ENCODE data around the gene CRYBG2. TPM values are rescaled to one million over a fixed set of nuclear protein-coding genes. Genes with fewer than 3 reads are reported as not detected.
A peak's percentile ranks its signal among the peaks of the same experiment; 100 is the strongest.

Gene CRYBG2
- total RNA-seq, 4 donors from 2014 or later, result 42.0 to 51.9 (median 51.8) TPM; not detected in 1

DNA sequence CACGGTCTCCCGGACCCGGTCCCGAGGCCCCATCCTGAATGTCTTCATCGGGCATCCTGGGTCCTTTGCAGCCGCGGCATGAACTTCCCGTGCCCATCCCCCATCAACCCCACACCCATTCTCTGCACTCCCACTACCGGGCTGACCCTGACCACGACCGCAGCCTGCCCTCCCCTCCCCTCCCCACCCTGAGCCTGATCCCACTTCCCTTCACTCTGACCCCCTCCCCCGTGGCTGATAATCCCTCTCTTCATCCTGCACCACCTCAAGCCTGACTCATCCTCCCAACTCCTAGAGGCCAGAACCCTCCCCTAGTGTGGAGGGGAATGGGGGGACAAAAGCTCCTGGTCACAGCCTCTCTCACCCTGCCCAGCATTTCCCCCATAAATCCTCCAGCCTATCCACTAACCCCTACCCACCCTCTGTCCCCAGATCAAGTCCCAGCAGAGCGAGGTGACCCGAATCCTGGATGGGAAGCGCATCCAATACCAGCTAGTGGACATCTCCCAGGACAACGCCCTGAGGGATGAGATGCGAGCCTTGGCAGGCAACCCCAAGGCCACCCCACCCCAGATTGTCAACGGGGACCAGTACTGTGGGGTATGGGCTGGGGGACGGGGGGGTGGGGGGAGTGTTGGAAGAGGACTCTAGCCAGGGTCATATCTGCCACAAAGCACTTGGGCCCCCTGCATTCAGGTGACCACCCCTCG lies 73.4 kb downstream of the CRYBG2 start:
- H3K27ac ChIP-seq, result peak overlapping the region; percentile 92 to 96 (median 94)
- no peaks in the 10 kb centered on the region for H3K9me3 ChIP-seq
- no peak for TF ChIP-seq POLR2A (IDR thresholded peaks at IDR 0.05)
- TF ChIP-seq, protein P1, sequence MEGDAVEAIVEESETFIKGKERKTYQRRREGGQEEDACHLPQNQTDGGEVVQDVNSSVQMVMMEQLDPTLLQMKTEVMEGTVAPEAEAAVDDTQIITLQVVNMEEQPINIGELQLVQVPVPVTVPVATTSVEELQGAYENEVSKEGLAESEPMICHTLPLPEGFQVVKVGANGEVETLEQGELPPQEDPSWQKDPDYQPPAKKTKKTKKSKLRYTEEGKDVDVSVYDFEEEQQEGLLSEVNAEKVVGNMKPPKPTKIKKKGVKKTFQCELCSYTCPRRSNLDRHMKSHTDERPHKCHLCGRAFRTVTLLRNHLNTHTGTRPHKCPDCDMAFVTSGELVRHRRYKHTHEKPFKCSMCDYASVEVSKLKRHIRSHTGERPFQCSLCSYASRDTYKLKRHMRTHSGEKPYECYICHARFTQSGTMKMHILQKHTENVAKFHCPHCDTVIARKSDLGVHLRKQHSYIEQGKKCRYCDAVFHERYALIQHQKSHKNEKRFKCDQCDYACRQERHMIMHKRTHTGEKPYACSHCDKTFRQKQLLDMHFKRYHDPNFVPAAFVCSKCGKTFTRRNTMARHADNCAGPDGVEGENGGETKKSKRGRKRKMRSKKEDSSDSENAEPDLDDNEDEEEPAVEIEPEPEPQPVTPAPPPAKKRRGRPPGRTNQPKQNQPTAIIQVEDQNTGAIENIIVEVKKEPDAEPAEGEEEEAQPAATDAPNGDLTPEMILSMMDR (IDR thresholded peaks at IDR 0.05), result no peak
- H3K4me3 ChIP-seq, result peak overlapping the region; percentile 67 to 85 (median 72)
- H3K27me3 ChIP-seq, result no peaks in the 10 kb centered on the region
- DNase-seq, result peak in 2 of 3 donors; percentile 47 to 63
- H3K4me1 ChIP-seq, result peaks cover 17 to 81% (median 57%) of the 10 kb centered on the region in 4 donors
- H3K36me3 ChIP-seq, result peaks cover 0 to 8% (median 0%) of the 10 kb centered on the region in 3 donors

DNA sequence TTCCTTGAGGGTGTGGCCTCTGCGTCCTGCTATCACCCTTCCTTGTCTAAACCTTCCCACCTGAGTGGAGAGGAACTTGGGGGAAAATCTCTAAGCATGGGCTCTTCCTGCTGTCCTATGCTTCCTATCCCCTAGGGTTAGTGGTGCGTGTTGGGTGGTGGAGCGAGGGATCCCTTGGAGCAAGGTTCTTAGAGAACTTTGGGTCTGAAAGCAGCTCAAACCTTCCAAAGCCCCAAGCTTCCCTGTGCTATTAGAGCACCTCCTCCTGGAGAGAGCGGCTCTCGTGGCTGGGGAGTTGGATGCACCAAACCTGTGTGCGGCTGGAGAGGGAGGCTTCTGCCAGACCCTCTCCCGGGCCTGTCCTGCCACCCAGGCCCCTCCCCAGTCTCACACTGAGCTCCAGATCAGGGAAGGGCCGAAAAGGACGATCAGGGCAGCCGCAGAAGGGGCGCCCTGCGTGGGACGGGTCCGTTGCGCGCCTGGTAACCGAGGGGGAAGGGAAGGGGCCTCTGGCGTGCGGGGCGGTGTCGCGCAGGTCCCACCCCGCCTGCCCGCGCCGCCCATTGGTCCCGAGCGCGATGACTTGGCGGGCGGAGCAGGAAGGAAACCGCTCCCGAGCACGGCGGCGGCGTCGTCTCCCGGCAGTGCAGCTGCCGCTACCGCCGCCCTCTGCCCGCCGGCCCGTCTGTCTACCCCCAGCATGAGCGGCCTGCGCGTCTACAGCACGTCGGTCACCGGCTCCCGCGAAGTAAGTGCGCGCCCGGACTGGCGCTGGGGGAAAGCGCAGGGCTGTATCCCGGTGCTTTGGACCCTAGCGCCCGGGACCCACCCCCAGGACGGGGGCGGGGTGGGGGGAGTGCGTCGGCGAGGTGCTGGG lies 74.2 kb downstream of the CRYBG2 start, which contains the start of gene SH3BGRL3:
TSS of gene SH3BGRL3 (plus strand) at position 631 of the 877 bp plus-strand sequence. CDS start at position 701, 70 bp downstream.
- H3K36me3 ChIP-seq, result peaks cover 0 to 8% (median 0%) of the 10 kb centered on the region in 3 donors
- no peaks in the 10 kb centered on the region for H3K9me3 ChIP-seq
- peak within 1 kb of the TSS; percentile 67 to 85 (median 72) for H3K4me3 ChIP-seq
- peak; percentile 91 to 96 (median 95) for DNase-seq
- no peaks in the 10 kb centered on the region for H3K27me3 ChIP-seq
- TF ChIP-seq, protein P1 (IDR thresholded peaks at IDR 0.05), result peak in 3 of 6 experiments; percentile 22 to 35 (median 35)
- peak; percentile 98 to 99 for TF ChIP-seq POLR2A (IDR thresholded peaks at IDR 0.05)
- H3K4me1 ChIP-seq, result peaks cover 17 to 79% (median 55%) of the 10 kb centered on the region in 4 donors
- peak within 1 kb of the TSS; percentile 92 to 96 (median 94) for H3K27ac ChIP-seq

DNA sequence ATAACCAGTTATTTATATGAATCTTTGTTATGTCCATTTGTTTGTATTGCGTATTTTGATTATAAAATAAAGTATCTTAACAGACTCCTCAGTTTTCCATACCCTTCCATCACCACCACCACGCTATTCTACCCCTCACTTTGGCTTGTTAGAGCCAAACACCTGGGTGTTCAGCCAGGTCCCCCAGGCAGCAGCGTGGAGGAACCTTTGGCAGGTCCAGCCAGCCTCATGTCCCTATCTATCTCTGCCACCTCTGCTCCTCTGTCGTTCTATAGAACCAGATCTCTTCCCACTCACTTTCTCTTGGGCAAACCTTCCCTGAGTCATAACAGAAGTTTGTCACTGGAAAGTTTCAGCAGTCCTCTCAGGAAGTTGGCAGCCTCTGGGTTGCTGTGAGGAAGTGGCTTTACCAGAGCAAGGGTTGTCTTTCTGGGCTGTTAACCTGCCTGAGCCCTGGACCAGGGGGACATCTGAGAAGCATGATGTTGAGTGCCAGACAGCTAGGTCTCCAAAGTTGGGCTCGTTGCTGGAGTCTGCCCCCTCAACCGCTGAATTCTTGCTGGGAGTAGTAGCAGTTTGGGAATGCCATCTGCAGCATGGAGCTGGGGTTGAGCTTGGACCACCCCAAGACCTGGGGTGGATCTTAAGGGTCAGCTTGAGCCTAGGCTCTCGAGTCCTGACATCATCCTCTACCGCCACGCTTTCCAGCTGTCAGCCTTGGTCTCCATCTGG lies 75.0 kb downstream of the CRYBG2 start:
- DNase-seq, result peak in 2 of 3 donors; percentile 74 to 75
- Histone ChIP-seq H3K27me3 (no peaks in the 10 kb centered on the region), H3K27ac (peak overlapping the region; percentile 92 to 96 (median 94)), H3K4me3 (peak overlapping the region; percentile 67 to 85 (median 72)), H3K4me1 (peaks cover 17 to 71% (median 47%) of the 10 kb centered on the region in 4 donors), H3K36me3 (peaks cover 0 to 8% (median 0%) of the 10 kb centered on the region in 3 donors), H3K9me3 (no peaks in the 10 kb centered on the region)
- TF ChIP-seq, protein P1 (IDR thresholded peaks at IDR 0.05), result no peak
- TF ChIP-seq POLR2A (IDR thresholded peaks at IDR 0.05), result no peak

DNA sequence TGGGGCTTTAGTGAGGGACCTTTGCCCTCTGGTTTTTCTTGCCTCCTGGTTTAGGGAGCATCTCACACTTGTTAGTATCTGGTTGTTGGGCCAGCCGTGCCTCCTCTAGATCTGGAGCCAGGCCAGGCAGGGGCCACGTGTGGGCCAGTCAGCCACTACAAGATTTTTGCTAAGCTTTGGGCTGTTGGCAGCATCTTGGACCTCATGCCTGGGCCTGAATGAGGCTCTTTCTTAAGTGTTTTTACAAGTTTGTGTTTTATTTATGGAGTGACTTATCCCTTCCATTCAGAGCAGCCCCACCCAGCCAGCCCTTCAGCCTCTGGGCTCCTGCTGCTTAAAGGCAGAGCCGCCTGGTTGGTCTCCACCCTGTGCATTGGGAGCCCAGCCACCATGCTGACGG lies 75.6 kb downstream of the CRYBG2 start:
- Histone ChIP-seq H3K4me1 (peaks cover 17 to 70% (median 44%) of the 10 kb centered on the region in 4 donors), H3K27me3 (no peaks in the 10 kb centered on the region), H3K4me3 (no peak overlapping the region), H3K36me3 (peaks cover 0 to 8% (median 0%) of the 10 kb centered on the region in 3 donors), H3K27ac (peak overlapping the region; percentile 92 to 96 (median 94)), H3K9me3 (no peaks in the 10 kb centered on the region)
- TF ChIP-seq, protein P1 (IDR thresholded peaks at IDR 0.05), result no peak
- TF ChIP-seq POLR2A (IDR thresholded peaks at IDR 0.05), result no peak
- DNase-seq, result peak in 2 of 3 donors; percentile 83

DNA sequence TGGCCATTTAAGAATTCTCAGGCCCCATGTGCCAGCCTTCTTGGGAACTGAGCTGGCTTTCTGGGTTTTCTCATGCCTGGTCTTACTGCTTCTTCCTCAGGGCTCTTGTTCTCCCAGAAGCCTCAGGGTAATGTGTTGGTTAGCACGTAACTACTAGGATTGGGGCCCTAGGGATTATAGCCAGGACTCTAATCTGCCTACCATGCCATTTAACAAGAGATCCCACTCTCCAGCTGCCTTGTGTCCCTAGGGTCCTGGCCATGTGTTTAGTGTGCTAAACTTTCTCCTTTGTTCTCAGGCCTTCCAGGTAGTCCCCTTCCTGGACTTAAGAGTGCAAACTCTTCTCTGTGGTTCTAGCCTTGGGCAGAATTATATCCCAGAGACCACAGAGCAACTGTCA lies 76.2 kb downstream of the CRYBG2 start:
- Histone ChIP-seq H3K4me1 (peaks cover 17 to 66% (median 44%) of the 10 kb centered on the region in 4 donors), H3K9me3 (no peaks in the 10 kb centered on the region), H3K27ac (peak overlapping the region; percentile 92 to 96 (median 94)), H3K27me3 (no peaks in the 10 kb centered on the region), H3K4me3 (no peak overlapping the region), H3K36me3 (peaks cover 0 to 8% (median 0%) of the 10 kb centered on the region in 3 donors)
- no peak for DNase-seq
- TF ChIP-seq, protein P1 (IDR thresholded peaks at IDR 0.05), result no peak
- no peak for TF ChIP-seq POLR2A (IDR thresholded peaks at IDR 0.05)

All from Peyer's patch (tissue), 4 donors.